ENCODE results near the gene TTLL11.

GRCh38 chr9:122118343-122119165, 25.4 kb upstream of the TTLL11 start:
- TF ChIP-seq EZH2 (IDR thresholded peaks at IDR 0.05; ENCODE audit: insufficient read depth, poor library complexity, severe bottlenecking): no peak
- no peak for TF ChIP-seq EZH2phosphoT487 (IDR thresholded peaks at IDR 0.05; ENCODE audit: insufficient read depth, low read depth)
